Glomerular visceral epithelial cell (primary cell): ENCODE measurements around the gene NGEF.
"Not testable (repeated sequence)": the region's sequence is repeated elsewhere in the genome, so short reads cannot be mapped to it uniquely, and the experiment has no call there.

ENCODE experiments used
- DNase-seq: peaks from one replicate; pipeline ENCODE4 v3.0.0-alpha.2; 2016; ENCODE audit errors: extremely low spot score

NGEF gene

DNA sequence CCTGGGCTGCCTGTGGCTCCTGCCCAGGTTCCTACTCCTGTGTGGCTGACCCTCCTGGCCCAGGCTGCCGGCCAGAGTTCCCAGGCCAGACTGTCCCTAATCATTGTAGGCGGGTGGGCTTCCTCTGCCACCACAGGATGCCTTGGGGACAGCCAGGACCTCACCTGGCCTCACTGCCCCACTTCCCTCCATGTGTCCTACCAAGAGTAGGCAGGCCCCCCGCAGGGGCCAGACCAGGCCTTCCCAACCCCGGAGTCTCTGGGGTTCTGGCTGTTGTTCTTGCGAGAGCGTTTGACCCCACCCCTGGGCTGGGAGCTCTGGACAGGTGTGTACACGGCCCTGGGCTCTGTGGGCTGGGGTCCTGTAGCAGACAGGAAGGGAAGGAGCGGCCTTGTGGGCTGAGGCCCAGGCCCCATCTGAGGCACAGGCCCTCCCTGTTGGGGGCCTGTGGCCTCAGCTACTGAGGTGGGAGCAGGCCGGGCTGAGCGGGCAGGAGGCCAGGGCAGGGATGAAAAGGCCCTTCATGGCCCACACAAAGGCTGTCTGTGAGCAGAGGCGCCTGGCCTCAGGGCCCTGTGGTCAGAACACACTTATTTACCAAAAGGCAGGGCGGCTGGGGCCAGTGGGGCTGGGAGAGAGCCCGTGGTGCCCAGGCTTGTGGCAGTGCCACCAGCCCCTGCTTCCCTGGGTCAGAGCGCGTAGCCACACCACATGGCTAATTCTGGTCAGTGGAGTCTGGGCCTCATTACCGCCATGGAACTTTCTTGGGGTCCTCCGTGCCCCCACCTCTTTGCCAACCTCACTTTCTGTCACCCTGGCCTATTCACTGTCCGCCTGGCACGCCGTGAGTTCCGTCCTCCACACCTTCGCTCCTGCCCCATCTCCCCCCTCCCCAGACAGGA, 141.0 kb downstream of the NGEF start:
- DNase-seq: no peak

DNA sequence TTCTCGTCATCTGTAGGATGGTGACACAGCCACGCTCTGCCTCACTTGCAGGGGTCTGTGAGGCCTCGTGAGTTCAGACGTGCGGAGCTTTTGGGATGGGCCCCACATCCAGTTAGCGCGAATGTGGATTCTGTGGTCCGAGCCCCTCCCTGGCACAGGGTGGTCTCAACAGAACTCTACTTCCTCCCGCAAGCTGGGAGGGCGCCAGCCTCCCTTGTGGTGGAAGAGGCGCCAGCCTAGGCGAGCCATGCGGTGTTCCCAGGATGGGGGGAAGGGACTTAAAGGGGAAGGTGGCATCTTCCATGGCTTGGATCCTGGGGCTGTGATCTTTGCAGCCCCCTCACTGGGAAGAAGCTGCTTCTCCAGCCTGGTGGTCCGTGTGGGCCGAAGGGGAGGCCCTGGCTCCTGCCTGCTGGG, 141.6 kb downstream of the NGEF start:
- DNase-seq: no peak

DNA sequence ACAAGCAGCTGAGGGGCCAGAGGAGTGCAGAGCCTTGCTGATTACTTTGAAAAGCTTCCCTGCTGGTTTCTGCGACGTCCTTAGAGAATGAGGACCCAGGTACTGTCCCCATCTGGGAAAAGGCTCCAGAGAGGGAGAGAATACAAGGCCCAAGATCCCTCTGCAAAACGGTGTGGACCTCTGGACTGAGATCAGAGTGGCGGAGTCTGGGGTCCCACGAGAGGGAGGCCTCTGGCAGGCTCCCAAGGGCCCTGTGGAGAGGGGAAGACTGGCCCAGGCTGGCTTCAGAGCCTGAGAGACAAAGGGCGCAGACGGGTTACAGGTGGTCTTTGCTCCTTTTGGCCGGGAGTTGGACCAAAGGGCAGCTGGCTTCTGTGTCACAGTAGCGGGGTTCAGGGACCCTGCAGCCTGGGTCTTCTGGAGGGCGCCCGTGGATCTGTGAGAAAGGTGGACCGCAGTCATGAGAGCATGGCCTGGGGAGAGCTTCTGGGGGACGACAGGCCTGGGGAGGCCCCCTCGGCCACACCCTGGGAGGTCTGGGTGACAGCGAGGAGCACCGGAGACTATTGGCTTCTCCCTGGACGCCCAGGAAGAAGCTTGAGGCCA, 142.2 kb downstream of the NGEF start:
- DNase-seq: no peak

DNA sequence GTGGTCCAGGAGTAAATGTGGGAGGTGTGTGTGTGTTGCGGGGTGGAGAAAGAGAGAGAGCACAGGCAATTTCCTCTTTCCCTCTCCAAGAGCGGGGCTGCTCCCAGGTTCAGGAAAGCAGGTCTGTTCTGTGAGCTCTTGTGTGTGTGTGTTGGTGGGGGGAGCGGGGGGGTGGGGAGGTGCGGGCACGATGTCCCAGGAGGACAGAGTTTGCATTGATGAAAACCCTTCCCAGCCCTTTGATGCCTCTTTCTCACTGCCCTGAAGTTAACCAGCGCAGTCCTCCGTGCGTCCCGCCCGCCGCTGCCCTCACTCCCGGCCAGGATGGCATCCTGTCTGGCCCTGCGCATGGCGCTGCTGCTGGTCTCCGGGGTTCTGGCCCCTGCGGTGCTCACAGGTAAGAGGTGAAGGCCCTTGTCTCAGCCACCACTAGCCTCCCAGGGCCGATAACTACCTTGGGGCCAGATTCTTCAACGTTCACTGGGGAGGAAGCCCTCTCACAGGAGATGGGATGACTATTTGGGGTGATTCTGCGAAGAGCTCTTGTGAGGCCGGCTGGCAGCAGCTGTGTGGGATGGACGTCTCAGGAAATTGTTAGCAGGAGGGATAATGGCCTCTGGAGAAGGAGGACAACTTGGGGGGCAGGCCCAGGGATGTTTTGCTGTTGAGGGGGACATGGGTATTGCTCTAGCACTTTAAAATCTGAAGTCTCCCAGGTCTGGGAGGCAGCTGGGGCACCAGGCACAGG, 142.9 kb downstream of the NGEF start, which contains the start of gene SNORC:
Gene SNORC (plus strand): TSS at position 247 of the 748 bp plus-strand sequence. CDS start 78 bp downstream, at position 325.
- DNase-seq: no peak

DNA sequence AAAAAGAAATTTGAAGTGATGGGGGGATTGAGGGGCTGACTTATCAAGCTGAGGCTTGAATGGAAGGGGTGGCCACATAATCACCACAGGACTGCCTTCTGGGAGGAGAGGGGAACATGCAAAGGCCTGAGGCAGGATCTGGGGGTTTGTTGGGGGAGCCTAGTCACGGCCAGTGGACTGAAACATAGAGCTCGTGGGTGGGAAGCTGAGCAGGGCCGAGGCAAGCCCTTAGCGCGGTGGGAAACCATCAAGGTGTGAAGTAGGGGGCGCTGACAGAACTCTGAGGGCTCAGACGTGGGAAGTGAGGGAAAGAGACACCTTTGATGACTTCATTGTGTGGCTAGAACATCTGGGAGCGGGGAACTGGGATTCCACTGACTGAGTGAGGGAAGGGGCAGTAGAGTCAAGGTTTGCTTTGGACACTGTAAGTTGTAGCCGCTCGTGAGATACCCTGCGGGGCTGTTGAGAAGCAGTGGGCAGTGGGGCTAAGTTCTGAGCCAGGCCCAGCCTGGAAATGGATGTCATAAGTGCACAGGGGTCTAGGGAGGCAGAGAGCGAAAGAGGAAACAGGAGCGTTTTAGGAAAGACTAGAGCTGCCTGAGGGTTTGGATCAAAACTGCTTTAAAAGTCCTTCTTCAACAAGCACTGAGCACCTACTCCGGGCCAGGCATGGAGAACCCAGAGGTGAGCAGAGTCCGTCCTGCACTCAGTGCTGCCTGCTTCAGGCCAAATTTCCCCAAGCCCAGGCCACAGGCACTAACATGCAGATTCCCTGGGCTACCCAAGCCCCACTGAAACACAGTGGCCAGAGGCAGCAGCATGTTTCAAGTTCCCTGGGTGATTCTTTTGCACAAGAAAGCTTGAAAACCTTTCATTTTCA, 143.7 kb downstream of the NGEF start:
- DNase-seq: no peak

DNA sequence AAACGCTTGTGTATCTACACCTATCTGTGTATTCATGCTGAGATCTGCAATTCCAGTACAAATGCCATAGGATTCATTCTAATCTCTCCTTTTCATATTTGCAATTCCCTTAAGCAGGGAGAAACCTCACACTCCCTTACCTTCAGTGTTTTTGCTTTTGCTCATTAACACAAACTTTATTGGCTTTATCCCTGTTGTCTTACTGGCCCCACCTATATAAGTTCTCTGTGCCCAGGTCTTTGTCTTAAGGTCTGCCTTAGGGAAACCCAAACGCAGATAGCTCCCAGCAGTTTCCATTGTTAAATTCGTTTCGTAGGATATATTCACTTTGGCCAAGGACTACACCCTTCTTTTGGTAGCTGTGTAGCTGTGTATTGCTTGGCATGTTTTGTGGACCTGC, 147.0 kb downstream of the NGEF start:
- DNase-seq: no peak

DNA sequence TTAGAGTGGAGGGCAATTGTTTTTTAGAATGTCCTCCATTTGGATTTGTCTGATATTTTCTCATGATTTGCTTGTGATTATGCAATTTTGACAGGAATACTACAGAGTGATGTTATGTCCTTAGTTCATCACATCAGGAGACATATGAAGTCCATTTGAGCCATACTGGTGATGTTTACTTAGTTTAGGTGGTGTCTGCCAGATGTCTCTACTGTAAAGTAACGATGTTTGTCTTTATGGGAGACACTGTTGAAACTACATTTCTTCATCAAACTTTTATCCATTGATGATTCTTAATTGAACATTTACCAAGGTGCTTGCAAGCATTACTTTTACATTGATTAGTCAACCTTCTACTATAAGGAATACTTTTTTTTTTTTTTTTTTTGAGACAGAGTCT, 147.9 kb downstream of the NGEF start:
- DNase-seq: no peak

DNA sequence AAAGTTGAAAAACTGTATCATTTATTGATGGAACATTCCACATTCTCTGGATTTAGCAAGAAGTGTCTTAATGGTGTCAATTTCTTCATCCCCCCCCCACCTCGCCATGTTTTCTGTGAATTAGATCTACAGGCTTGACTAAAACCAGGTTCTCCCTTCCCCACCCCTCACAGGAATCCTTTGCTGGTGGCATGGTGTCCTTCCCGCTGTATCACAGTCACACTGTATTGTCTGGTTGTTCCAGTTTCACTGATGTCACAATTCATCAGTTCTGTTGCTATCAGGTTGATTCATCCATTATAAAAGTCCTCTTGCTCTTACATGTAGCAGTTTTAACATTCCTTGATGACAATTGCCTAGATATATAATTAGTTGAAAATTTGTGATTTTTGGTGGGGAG, 149.1 kb downstream of the NGEF start:
- no peak for DNase-seq

DNA sequence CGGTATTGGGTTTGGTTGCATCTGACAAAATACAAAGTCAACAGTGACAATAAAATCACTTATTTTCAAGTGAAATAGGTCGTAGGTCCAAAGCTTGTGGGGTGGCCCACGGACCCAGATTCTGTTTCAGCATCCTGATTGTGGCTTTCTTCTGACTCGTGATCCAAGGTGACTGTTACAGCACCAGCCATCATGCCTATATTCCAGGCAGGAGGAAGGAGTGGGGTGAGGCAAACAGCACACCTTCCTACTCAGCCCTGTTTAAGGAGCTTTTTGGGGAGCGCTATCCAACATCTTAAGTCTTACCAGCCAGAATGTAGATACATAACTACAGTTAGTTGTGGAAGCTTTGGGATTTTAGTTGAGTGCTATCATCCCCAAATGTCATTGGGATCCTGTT, 151.7 kb downstream of the NGEF start:
- DNase-seq: no peak

DNA sequence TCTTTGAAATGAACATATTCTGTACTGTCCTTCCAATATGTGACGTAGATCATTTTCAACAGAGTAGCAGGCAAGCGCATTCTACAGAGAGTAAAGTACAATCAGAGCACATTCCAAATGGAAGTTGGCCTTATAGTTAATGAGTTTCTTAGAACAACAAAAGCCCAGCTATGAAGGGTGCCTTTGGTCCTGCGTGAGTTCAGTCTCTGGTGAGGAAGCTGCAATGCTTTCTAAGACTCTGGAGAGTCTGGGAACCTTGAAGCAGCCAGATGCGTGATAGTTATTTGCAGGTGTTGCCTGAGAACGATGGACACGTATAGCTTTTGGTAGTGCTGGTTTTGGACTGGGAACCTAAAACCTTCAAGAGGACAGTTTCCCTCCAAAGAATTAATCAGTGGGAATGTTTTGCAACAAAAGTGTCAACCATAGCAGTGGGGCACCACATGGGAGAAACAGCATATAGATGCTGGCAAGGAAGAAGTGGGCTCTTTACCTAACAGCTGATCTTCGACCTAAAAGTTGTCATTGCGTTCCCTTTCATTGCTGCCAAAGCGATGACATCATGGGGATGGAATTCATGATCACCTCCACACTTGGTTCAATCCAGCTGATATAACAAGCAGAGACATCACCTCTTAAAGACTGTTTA, 152.3 kb downstream of the NGEF start:
- DNase-seq: peak; percentile 42

DNA sequence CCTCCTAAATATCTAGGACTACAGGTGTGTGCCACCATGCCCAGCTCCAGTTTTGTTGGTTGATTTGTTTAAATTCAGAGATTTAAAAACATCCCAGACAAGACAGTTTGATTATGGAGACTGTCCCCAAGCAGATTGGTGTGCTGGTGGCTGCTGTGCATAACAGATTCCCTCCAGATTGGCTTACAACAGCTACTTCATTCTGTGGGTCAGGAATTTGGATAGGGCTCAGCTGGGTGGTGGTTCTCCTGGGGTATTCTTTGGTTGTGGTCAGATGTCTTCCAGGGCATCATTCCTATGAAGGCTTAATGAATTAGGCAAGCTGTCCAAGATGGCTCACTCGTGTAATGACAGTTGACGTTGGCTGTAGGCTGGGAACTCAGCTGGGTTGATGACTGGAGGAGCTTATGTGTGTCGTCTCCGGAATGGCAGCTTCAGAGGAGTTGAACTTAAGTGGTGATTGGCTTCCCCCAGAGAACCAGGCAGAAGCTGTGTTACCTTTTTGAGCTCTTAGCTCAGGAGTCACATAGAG, 153.6 kb downstream of the NGEF start:
- no peak for DNase-seq

DNA sequence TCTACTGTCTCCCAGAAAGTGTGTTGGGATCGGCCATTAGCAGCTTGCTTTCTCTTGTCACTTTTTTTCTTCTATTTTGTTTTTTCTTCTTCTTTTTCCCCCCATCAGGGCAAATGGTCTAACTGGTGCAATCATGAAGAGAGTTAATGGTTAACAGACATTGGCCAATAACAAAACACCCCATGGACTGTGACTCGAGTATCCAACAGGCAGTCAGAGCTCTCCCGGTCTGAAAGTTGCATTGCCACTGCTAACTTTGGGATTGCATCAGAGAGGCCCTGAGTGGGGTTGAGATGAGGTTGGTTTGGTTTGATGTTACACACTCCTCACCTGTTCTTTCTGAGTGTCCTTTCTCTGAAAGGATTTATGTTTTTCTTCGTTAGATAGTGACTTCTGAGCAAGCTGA, 155.9 kb downstream of the NGEF start:
- peak; percentile 69 for DNase-seq

DNA sequence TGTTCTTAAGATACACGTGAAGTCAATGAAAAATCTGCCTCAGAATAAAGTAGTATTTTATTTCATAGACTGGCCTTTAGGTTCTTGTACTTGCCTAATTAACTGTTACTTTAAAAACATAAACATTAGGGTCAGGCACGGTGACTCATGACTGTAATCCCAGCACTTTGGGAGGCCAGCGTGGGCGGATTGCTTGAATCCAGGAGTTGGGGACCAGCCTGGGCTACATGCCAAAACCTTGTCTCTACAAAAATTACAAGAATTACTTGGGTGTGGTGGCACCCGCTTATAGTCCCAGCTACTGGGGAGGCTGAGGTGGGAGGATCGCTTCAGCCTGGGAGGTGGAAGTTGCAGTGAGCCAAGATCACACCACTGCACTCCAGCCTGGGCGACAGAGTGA, 159.0 kb downstream of the NGEF start:
- peak; percentile 68 for DNase-seq

DNA sequence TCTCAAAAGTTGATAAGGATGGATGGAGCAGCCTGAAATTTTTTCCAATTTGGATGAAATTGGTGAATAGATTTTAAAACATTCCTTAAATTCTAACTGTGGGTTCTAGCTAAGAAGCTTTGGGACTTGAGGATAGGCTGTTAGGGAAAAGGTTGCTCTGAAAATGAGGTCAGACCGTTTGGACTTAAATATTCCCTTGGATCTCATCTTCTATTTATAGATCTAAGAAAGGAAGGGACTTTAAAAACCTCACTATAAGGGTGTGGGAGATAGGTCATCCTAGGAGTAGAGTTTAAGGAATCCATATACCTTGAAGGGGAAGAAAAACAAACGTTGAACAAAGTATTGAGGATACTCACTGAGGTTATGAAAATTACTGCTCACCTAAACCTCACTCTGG, 160.4 kb downstream of the NGEF start:
- no peak for DNase-seq

DNA sequence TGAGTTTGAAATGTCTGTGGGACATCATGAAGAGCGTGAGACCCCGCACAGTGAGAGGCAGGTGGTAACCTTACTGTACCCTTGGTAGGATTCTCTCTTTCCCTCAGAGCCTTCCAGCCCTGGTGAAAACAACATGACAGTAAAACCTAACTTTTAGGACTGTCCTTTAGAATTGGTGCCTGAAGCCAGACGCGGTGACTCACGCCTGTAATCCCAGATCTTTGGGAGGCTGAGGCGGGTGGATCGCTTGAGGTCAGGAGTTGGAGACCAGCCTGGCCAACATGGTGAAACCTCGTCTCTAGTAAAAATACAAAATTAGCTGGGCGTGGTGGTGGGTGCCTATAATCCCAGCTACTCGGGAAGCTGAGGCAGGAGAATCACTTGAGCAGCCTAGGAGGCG, 161.0 kb downstream of the NGEF start:
- DNase-seq: not testable (repeated sequence)

DNA sequence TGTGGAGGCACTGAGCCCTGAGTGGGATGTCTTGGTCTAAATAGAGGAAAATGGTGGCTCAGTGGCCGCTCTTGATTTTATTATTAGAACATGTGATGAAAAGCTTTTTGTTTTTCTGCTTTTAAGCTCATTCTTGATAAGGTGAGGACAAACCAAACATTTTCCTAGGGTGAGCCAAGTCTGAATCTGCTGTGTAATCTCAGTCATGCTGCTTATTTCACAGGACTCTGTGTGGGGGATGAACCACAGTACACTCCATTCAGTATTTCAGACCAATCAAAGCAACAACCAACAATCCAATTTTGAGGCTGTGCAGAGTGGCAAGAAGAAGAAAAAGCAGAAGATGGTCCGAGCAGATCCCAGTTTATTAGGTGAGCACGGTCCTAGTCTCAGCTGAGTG, 163.0 kb downstream of the NGEF start:
- DNase-seq: no peak

DNA sequence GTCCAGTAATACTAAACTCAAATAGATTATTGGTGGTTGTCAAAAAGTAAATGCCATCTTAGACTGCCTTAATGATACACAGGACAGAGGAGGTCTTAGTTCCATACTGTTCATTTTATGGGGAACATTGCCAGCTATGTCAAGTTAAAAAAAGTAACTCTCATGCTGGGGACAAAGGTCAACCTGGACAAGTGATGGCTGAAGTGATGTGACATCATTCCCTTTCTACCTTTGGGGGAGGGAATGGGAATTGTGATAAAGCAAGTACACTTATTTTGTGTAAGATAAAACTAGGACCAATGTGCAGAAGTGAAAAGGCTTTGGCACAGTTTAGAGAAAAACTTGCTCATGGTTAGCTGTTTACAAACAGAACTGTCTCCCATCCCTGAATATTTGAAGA, 167.0 kb downstream of the NGEF start:
- DNase-seq: no peak

DNA sequence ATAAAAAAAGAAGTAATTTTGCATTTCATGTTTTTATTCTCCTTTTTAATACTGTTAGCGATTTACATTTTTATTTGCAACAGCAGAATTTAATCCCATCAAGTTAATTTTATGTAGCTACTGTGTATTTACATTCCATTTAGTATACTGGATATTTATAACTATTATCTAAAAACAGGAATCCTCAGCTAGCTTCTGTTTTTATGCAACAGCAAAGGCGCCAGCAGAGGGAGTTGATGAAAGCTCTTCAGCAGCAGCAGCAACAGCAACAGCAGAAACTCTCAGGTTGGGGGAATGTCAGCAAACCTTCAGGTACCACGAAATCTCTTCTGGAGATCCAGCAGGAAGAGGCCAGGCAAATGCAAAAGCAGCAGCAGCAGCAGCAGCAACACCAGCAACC, 169.2 kb downstream of the NGEF start:
- DNase-seq: no peak

DNA sequence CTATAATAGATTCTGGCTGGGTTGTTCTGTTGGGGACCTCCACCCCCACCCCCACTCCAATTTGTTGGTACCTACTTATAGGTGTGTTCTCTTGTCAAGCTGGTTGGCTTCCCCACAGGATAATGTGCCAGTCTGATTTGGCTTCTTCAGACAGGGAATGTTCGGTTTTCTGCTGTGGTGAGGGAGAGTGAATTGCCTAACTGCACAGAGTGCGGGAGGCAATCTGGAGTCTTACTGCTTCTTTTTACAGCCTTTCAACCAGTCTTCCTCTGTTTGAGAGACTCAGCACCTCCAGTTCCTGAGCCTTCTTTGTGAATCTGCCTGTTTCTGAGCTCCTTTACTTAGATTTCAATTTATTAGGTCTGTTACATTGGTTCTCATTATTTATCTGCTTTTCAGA, 170.4 kb downstream of the NGEF start:
- DNase-seq: no peak

DNA sequence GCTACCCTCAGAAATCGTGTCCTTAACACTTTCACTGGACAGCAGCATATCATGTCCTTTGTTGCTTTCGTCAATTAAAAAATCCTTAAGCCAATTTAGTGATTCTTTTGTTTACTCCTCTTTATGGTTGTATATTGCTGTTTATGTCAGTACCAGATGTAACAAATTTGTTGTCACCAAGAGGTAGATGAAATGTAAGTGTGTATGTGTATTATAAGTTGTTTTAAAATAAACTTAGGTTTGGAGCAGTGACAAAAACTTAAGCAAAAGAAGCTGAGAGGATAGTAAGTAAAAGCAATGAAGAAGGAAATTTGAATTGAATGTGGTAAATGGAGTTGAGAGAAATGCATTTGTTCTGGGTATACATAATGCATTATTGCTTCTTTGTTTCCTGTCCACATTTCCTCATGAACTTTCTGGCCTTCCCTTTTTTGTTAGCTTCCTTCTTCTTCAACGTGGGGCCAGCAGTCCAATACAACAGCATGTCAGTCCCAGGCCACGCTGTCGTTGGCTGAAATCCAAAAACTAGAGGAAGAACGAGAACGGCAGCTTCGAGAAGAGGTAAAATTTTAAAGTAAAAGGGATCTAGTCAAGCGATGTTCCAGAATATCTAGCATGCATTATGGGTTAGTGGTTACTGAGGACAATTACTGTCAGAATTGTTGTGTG, 173.5 kb downstream of the NGEF start:
- DNase-seq: no peak
